ENCODE results near the gene FEZF1. TPM values are rescaled to one million over a fixed set of nuclear protein-coding genes. Genes with fewer than 3 reads are reported as not detected.
A peak's percentile ranks its signal among the peaks of the same experiment; 100 is the strongest.

FEZF1 gene
- not detected for total RNA-seq

GRCh38 chr7:122304319-122304975 lies at the start of gene FEZF1:
FEZF1 (minus strand) TSS chr7:122304750; CDS start chr7:122304437, 313 bp downstream.
- TF ChIP-seq, protein P1, sequence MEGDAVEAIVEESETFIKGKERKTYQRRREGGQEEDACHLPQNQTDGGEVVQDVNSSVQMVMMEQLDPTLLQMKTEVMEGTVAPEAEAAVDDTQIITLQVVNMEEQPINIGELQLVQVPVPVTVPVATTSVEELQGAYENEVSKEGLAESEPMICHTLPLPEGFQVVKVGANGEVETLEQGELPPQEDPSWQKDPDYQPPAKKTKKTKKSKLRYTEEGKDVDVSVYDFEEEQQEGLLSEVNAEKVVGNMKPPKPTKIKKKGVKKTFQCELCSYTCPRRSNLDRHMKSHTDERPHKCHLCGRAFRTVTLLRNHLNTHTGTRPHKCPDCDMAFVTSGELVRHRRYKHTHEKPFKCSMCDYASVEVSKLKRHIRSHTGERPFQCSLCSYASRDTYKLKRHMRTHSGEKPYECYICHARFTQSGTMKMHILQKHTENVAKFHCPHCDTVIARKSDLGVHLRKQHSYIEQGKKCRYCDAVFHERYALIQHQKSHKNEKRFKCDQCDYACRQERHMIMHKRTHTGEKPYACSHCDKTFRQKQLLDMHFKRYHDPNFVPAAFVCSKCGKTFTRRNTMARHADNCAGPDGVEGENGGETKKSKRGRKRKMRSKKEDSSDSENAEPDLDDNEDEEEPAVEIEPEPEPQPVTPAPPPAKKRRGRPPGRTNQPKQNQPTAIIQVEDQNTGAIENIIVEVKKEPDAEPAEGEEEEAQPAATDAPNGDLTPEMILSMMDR (IDR thresholded peaks at IDR 0.05 in 4 of 5, conservative IDR thresholded peaks at IDR 0.05 in 1 of 5) = no peak
- TF ChIP-seq POLR2A (IDR thresholded peaks at IDR 0.05) = no peak
- Histone ChIP-seq H3K4me3 (peak within 1 kb of the TSS; percentile 44 to 64 (median 48)), H3K27me3 (peaks cover 97 to 98% (median 98%) of the 10 kb centered on the region in 3 donors), H3K4me1 (peaks cover 18 to 20% of the 10 kb centered on the region in 2 donors), H3K27ac (no peak within 1 kb of the TSS), H3K9me3 (no peaks in the 10 kb centered on the region), H3K36me3 (no peaks in the 10 kb centered on the region)
- DNase-seq (no peak), ATAC-seq (no peak)
- in situ Hi-C loops (cut with MboI; ENCODE audit: low sequenced_read_pairs in 4 of 4) = no loop called here
- intact Hi-C loops (cut with DNase I; ENCODE audit: low total_unique reads) = loop anchor here (2.0 kb wide), 1 partner anchor 160 kb away; the partner anchor contains the start of gene AASS

- no peaks in the 10 kb centered on the region for H3K36me3 ChIP-seq
- ATAC-seq = no peak
- in situ Hi-C loops (cut with MboI; ENCODE audit: low sequenced_read_pairs in 4 of 4) = no loop called here
- DNase-seq = no peak
- no peaks in the 10 kb centered on the region for H3K27me3 ChIP-seq
- no peaks in the 10 kb centered on the region for H3K9me3 ChIP-seq
- no peak overlapping the region for H3K27ac ChIP-seq
- no peak overlapping the region for H3K4me3 ChIP-seq
- intact Hi-C loops (cut with DNase I; ENCODE audit: low total_unique reads) = loop anchor here (10.0 kb wide), 1 partner anchor 52 kb away; no protein-coding TSS in a partner anchor
- no peak for TF ChIP-seq POLR2A (IDR thresholded peaks at IDR 0.05)
- no peaks in the 10 kb centered on the region for H3K4me1 ChIP-seq
Observed at GRCh38 chr7:122352454-122352853, 47.9 kb upstream of the FEZF1 start.

GRCh38 chr7:122350701-122351100 lies 46.2 kb upstream of the FEZF1 start:
- Histone ChIP-seq H3K27ac (no peak overlapping the region), H3K4me3 (no peak overlapping the region), H3K4me1 (no peaks in the 10 kb centered on the region), H3K9me3 (no peaks in the 10 kb centered on the region), H3K27me3 (no peaks in the 10 kb centered on the region), H3K36me3 (no peaks in the 10 kb centered on the region)
- DNase-seq (no peak), ATAC-seq (no peak)
- TF ChIP-seq, protein P1 (IDR thresholded peaks at IDR 0.05 in 4 of 5, conservative IDR thresholded peaks at IDR 0.05 in 1 of 5) = no peak
- TF ChIP-seq POLR2A (IDR thresholded peaks at IDR 0.05) = no peak
- in situ Hi-C loops (cut with MboI; ENCODE audit: low sequenced_read_pairs in 4 of 4) (no loop called here), intact Hi-C loops (cut with DNase I; ENCODE audit: low total_unique reads) (loop anchor here (10.0 kb wide), 1 partner anchor 54 kb away; no protein-coding TSS in a partner anchor)

- DNase-seq (no peak), ATAC-seq (no peak)
- no peaks in the 10 kb centered on the region for H3K4me1 ChIP-seq
- H3K9me3 ChIP-seq = no peaks in the 10 kb centered on the region
- intact Hi-C loops (cut with DNase I; ENCODE audit: low total_unique reads) (no loop called here), in situ Hi-C loops (cut with MboI; ENCODE audit: low sequenced_read_pairs in 4 of 4) (no loop called here)
- no peaks in the 10 kb centered on the region for H3K36me3 ChIP-seq
- TF ChIP-seq POLR2A (IDR thresholded peaks at IDR 0.05) = no peak
- TF ChIP-seq, protein P1 (IDR thresholded peaks at IDR 0.05 in 4 of 5, conservative IDR thresholded peaks at IDR 0.05 in 1 of 5) = no peak
- H3K4me3 ChIP-seq = no peak overlapping the region
- H3K27ac ChIP-seq = no peak overlapping the region
- H3K27me3 ChIP-seq = no peaks in the 10 kb centered on the region
Observed at GRCh38 chr7:122344303-122344620, 39.7 kb upstream of the FEZF1 start.

DNA sequence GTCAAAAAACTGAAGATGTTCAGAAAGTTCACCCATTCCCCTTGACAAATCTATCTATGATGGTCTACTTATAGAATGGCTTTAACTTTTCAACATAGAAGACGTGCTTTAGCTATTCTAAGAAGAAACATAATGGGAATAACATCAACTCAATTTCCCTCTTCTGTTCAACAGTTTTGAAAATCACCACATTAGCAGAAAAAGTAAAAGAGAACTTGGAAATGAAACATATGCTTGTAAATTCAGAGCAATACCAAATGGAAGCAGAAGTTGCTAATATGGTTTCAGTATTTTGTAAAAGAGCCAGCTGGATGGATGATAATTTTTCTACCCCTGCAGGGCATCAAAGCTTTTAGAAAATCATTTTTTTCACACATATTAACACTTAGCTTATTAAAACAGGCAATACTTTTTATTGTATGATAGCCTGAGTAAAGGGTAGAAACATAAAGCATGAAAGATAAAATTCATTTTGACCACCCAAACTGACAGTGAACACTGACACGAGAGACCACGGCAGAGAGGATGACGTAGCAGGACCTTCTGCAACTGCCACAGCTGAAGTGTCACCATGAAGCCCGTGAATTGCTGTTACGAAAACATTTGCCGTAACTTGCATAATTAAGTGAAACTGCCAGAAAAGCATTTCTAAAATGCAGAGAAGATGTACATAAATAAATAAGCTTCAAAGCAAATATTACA lies 39.2 kb upstream of the FEZF1 start:
- no peak for ATAC-seq
- intact Hi-C loops (cut with DNase I; ENCODE audit: low total_unique reads) = no loop called here

More for the DNA sequence above, 39.2 kb upstream of the FEZF1 start:
- Histone ChIP-seq H3K9me3 (no peaks in the 10 kb centered on the region), H3K4me1 (no peaks in the 10 kb centered on the region), H3K27me3 (no peaks in the 10 kb centered on the region), H3K36me3 (no peaks in the 10 kb centered on the region), H3K4me3 (no peak overlapping the region), H3K27ac (no peak overlapping the region)
- DNase-seq = no peak
- in situ Hi-C loops (cut with MboI; ENCODE audit: low sequenced_read_pairs in 4 of 4) = no loop called here
- TF ChIP-seq, protein P1 (IDR thresholded peaks at IDR 0.05 in 4 of 5, conservative IDR thresholded peaks at IDR 0.05 in 1 of 5) = no peak
- TF ChIP-seq POLR2A (IDR thresholded peaks at IDR 0.05) = no peak
